K562 (cell line): ENCODE data around the gene ENOX2. TPM values are rescaled to one million over a fixed set of nuclear protein-coding genes. Genes with fewer than 3 reads are reported as not detected.

Experiments
- ADNP ChIP-seq: fragments of 200-800 bp; sonication (Bioruptor generic); IDR thresholded peaks from 2 replicates; pipeline ENCODE4 v1.6.1; 2016; ENCODE audit warnings: missing genetic modification characterization, missing compliant biosample characterization
- CBX8 ChIP-seq: fragments of 200-600 bp; sonication (generic); IDR thresholded peaks from 2 replicates; pipeline ENCODE4 v1.6.1; 2012; ENCODE audit warnings: borderline replicate concordance, mixed run types, low read depth, mild to moderate bottlenecking, moderate library complexity, mixed read lengths, low read length, control low read depth, inconsistent platforms; ENCODE audit not compliant: poor library complexity, severe bottlenecking; ENCODE audit errors: extremely low read depth
- ESRRA ChIP-seq: fragments of 450-650 bp; IDR thresholded peaks from 2 replicates; pipeline ENCODE4 v1.6.1; 2014; ENCODE audit warnings: low read depth, mild to moderate bottlenecking, moderate library complexity, borderline replicate concordance
- ETV1 ChIP-seq: fragments of 450-650 bp; conservative IDR thresholded peaks from 2 replicates; pipeline ENCODE4 v1.6.1; 2016; ENCODE audit warnings: missing genetic modification characterization, control low read depth, low read depth, missing compliant biosample characterization
- EZH2 ChIP-seq: IDR thresholded peaks from 2 replicates; pipeline ENCODE4 v1.6.1; 2012; ENCODE audit warnings: low read depth, mild to moderate bottlenecking, inconsistent platforms, low read length, borderline replicate concordance
- FOS ChIP-seq: IDR thresholded peaks from 3 replicates; pipeline ENCODE4 v1.6.1; 2011; ENCODE audit not compliant: insufficient read length; ENCODE audit errors: extremely low read depth
- HDAC8 ChIP-seq: fragments of 450-650 bp; IDR thresholded peaks from 2 replicates; pipeline ENCODE4 v1.6.1; 2016; ENCODE audit warnings: mild to moderate bottlenecking, missing genetic modification characterization, moderate library complexity, missing compliant biosample characterization
- HMBOX1 ChIP-seq: sonication (generic); IDR thresholded peaks from 2 replicates; pipeline ENCODE4 v1.6.1; 2016
- KDM1A ChIP-seq, 2 experiments: fragments of 450-650 bp; IDR thresholded peaks; 2 replicates each; pipeline ENCODE4 v1.6.1; 2016; ENCODE audit warnings: mild to moderate bottlenecking in 2 of 2
- MCM5 ChIP-seq: fragments of 450-650 bp; IDR thresholded peaks from 2 replicates; pipeline ENCODE4 v1.6.1; 2016; ENCODE audit warnings: low read depth
- MLX ChIP-seq, 2 experiments: fragments of 450-650 bp in 1 of 2; sonication (generic) in 1 of 2; formaldehyde crosslinking; conservative IDR thresholded peaks; 2 replicates each; pipeline versions ENCODE4 v1.4.0 to v1.8.1; 2020 to 2022; ENCODE audit warnings: mild to moderate bottlenecking in 1 of 2, missing genetic modification reagents in 1 of 2
- NEUROD1 ChIP-seq: fragments of 150-350 bp; IDR thresholded peaks from 2 replicates; pipeline ENCODE4 v1.6.1; 2014; ENCODE audit warnings: borderline replicate concordance, low read length, low read depth; ENCODE audit not compliant: partially characterized antibody
- NKRF ChIP-seq: fragments of 450-650 bp; IDR thresholded peaks from 2 replicates; pipeline ENCODE4 v1.6.1; 2016; ENCODE audit warnings: borderline replicate concordance
- NR2C1 ChIP-seq, 2 experiments: fragments of 450-650 bp; IDR thresholded peaks; 2 replicates each; pipeline ENCODE4 v1.6.1; 2017; ENCODE audit warnings: mild to moderate bottlenecking in 2 of 2, antibody characterized with exemption in 1 of 2, inconsistent platforms in 1 of 2, missing compliant biosample characterization in 1 of 2, missing genetic modification characterization in 1 of 2
- PHF20 ChIP-seq: fragments of 450-650 bp; IDR thresholded peaks from 2 replicates; pipeline ENCODE4 v1.6.1; 2018; ENCODE audit not compliant: partially characterized antibody
- RFX7 ChIP-seq: fragments of 250-450 bp; sonication (Bioruptor Pico); IDR thresholded peaks from 2 replicates; pipeline ENCODE4 v1.5.1; 2021; ENCODE audit warnings: mild to moderate bottlenecking
- RUNX1 ChIP-seq: sonication (generic); IDR thresholded peaks from 2 replicates; pipeline ENCODE4 v1.6.1; 2016; ENCODE audit warnings: antibody characterized with exemption, low read depth
- SAP30 ChIP-seq: fragments of 200-600 bp; sonication (generic); IDR thresholded peaks from 2 replicates; pipeline ENCODE4 v1.6.1; 2012; ENCODE audit warnings: borderline replicate concordance, low read depth, mild to moderate bottlenecking, moderate library complexity, low read length, control low read depth, inconsistent platforms; ENCODE audit not compliant: insufficient read depth, poor library complexity, severe bottlenecking
- SMAD1 ChIP-seq: fragments of 150-350 bp; IDR thresholded peaks from 2 replicates; pipeline ENCODE4 v1.6.1; 2014; ENCODE audit warnings: low read length, low read depth; ENCODE audit not compliant: partially characterized antibody
- SMARCE1 ChIP-seq: fragments of 450-650 bp; IDR thresholded peaks from 2 replicates; pipeline ENCODE4 v1.7.1; 2016; ENCODE audit warnings: mild to moderate bottlenecking
- TAF15 ChIP-seq: fragments of 200-400 bp; formaldehyde crosslinking; IDR thresholded peaks from 2 replicates; pipeline ENCODE4 v1.6.1; 2017; ENCODE audit warnings: mild to moderate bottlenecking, low read depth, low read length, moderate library complexity
- ZNF239 ChIP-seq: fragments of 250-450 bp; sonication (Bioruptor Pico); IDR thresholded peaks from 2 replicates; pipeline ENCODE4 v1.4.0; 2020; ENCODE audit warnings: mild to moderate bottlenecking
- ZNF277 ChIP-seq: fragments of 250-450 bp; sonication (Bioruptor Pico); IDR thresholded peaks from 2 replicates; pipeline ENCODE4 v1.8.0; 2022; ENCODE audit warnings: inconsistent platforms, mild to moderate bottlenecking, moderate library complexity, borderline replicate concordance
- ZNF316 ChIP-seq: fragments of 450-650 bp; IDR thresholded peaks from 2 replicates; pipeline ENCODE4 v1.6.1; 2016
- ZNF76 ChIP-seq: fragments of 250-450 bp; sonication (Bioruptor Pico); IDR thresholded peaks from 2 replicates; pipeline ENCODE4 v1.4.0; 2020; ENCODE audit warnings: mild to moderate bottlenecking, moderate library complexity, borderline replicate concordance
- ZSCAN29 ChIP-seq: fragments of 450-650 bp; IDR thresholded peaks from 2 replicates; pipeline ENCODE4 v1.6.1; 2017
- polyA plus RNA-seq, 8 experiments: library from polyadenylated mRNA; depleted of rRNA in 4 of 8; stranded (reverse) in 5 of 8; unstranded in 3 of 8; fragments of >200 nt; fragmentation: Nextera tagmentation in 2 of 8; fragmentation: Illumina TruSeq in 1 of 8; extraction: Ambion mirVana in 2 of 8; extraction: Trizol in 1 of 8; gene quantifications; 2 replicates each; pipeline versions ENCODE4 v1.2.1 to v1.2.3, GENCODE V29; 2011 to 2014; ENCODE audit warnings: inconsistent platforms in 1 of 8, missing spikeins in 1 of 8
- total RNA-seq, 7 experiments: library from RNA; depleted of rRNA in 6 of 7; stranded (reverse); fragments of >200 nt in 6 of 7; fragmentation: Illumina TruSeq in 2 of 7; extraction: Trizol in 2 of 7; gene quantifications; 2 replicates each; pipeline versions ENCODE4 v1.2.1 to v1.2.3, GENCODE V29; 2011 to 2021; ENCODE audit warnings: low replicate concordance in 1 of 7

Gene ENOX2
- total and polyA plus RNA-seq, 9 of the 15 experiments (the other 6 are each of a cell fraction or from before 2014, with no cell fraction given): 6.1 to 24.0 (median 13.8) TPM

- no peak for TF ChIP-seq PHF20
- TF ChIP-seq KDM1A (IDR thresholded peaks at IDR 0.05): 0 out of 4 replicates have a peak, but pooled peaks of 1 of the 2 experiments have one; percentile 16
- 0 out of 2 replicates have a peak, but pooled peaks have one; percentile 29 for TF ChIP-seq SMARCE1
- TF ChIP-seq ZNF277 (CRISPR knock-in tag): no peak
- no peak for TF ChIP-seq RFX7 (CRISPR knock-in tag)
- TF ChIP-seq FOS: no peak
- peak; percentile 84; the same call in 1 of the 2 replicates for TF ChIP-seq ESRRA
- no peak for TF ChIP-seq EZH2
- no peak for TF ChIP-seq NEUROD1
- no peak for TF ChIP-seq ZNF239 (CRISPR knock-in tag)
- TF ChIP-seq SAP30: no peak
- TF ChIP-seq ZNF76: no peak
- TF ChIP-seq ADNP (tag): peak; percentile 68; the same call in 1 of the 2 replicates
- no peak for TF ChIP-seq RUNX1
- no peak for TF ChIP-seq ETV1 (tag)
- no peak for TF ChIP-seq HDAC8 (tag)
- TF ChIP-seq TAF15: no peak
- no peak for TF ChIP-seq MCM5
- no peak for TF ChIP-seq SMAD1
- no peak for TF ChIP-seq CBX8
- no peak for TF ChIP-seq MLX (CRISPR knock-in tag; conservative IDR thresholded peaks at IDR 0.05)
- TF ChIP-seq HMBOX1: no peak
- TF ChIP-seq NR2C1 (IDR thresholded peaks at IDR 0.05): no peak
- no peak for TF ChIP-seq NR2C1 (tag; IDR thresholded peaks at IDR 0.05)
- TF ChIP-seq ZSCAN29: no peak
- TF ChIP-seq ZNF316: no peak
- TF ChIP-seq NKRF: no peak
Observed at GRCh38 chrX:130694983-130695382, 208.0 kb downstream of the ENOX2 start (continued).
